Stimulated activated CD8-positive, alpha-beta memory T cell treated with anti-CD3 and anti-CD28 coated beads, Interleukin-2, amount 100 ng/mL, for 48 hours (primary cell): ENCODE results near the gene CSRNP3.
"Not testable (repeated sequence)": the region's sequence is repeated elsewhere in the genome, so short reads cannot be mapped to it uniquely, and the experiment has no call there.

Source experiments
- DNase-seq, 2 donors: peaks; one replicate each; pipeline ENCODE4 v3.0.0-alpha.2; 2020; ENCODE audit warnings: low read depth in 2 of 2

The CSRNP3 gene

GRCh38 chr2:165587335-165587938 is 117.9 kb downstream of the CSRNP3 start:
- DNase-seq: no peak

- DNase-seq: not testable (repeated sequence)
These were observed 121.5 kb downstream of the CSRNP3 start for GRCh38 chr2:165590999-165591398.

GRCh38 chr2:165593081-165593480 is 123.6 kb downstream of the CSRNP3 start:
- DNase-seq: no peak

GRCh38 chr2:165594231-165594934 is 124.9 kb downstream of the CSRNP3 start:
- DNase-seq: no peak

GRCh38 chr2:165594935-165595255 is 125.4 kb downstream of the CSRNP3 start:
- DNase-seq: no peak

GRCh38 chr2:165596788-165597187 is 127.3 kb downstream of the CSRNP3 start:
- no peak for DNase-seq

- DNase-seq: no peak
These were observed 131.8 kb downstream of the CSRNP3 start for GRCh38 chr2:165601065-165601830.

- DNase-seq: no peak
These were observed 132.5 kb downstream of the CSRNP3 start for GRCh38 chr2:165601928-165602521.

GRCh38 chr2:165609672-165610071 is 140.2 kb downstream of the CSRNP3 start:
- no peak for DNase-seq

GRCh38 chr2:165610591-165611029 is 141.1 kb downstream of the CSRNP3 start:
- DNase-seq: no peak

- DNase-seq: no peak
These were observed 148.4 kb downstream of the CSRNP3 start for GRCh38 chr2:165617741-165618481.

- DNase-seq: no peak
These were observed 149.3 kb downstream of the CSRNP3 start for GRCh38 chr2:165618806-165619205.

- DNase-seq: no peak
These were observed 151.6 kb downstream of the CSRNP3 start for GRCh38 chr2:165621086-165621560.

GRCh38 chr2:165623161-165623560 is 153.7 kb downstream of the CSRNP3 start:
- DNase-seq: no peak

GRCh38 chr2:165623783-165624469 is 154.4 kb downstream of the CSRNP3 start:
- no peak for DNase-seq

- DNase-seq: no peak
These were observed 154.9 kb downstream of the CSRNP3 start for GRCh38 chr2:165624470-165624800.

- DNase-seq: no peak
These were observed 158.0 kb downstream of the CSRNP3 start for GRCh38 chr2:165627470-165627869.

- no peak for DNase-seq
These were observed 160.3 kb downstream of the CSRNP3 start for GRCh38 chr2:165629776-165630175.

GRCh38 chr2:165630236-165630635 is 160.7 kb downstream of the CSRNP3 start:
- DNase-seq: no peak

- no peak for DNase-seq
These were observed 161.6 kb downstream of the CSRNP3 start for GRCh38 chr2:165631089-165631488.

- DNase-seq: no peak
These were observed 163.1 kb downstream of the CSRNP3 start for GRCh38 chr2:165632594-165632993.
